ENCODE data around the gene CDK4. TPM values are rescaled to one million over a fixed set of nuclear protein-coding genes. Genes with fewer than 3 reads are reported as not detected.

Gene CDK4
- total and polyA plus RNA-seq, 2 donors from 2014 or later, result 69.1 to 118 TPM

- Histone ChIP-seq H3K27me3 (ENCODE audit: control insufficient read depth, insufficient read depth, low read length) (peaks cover 31% of the 10 kb centered on the region), H3K27ac (ENCODE audit: low read depth in 2 of 2, low read length in 2 of 2) (no peak overlapping the region), H3K9me3 (ENCODE audit: control insufficient read depth in 2 of 3, insufficient read depth in 1 of 3, low read length in 3 of 3) (no peaks in the 10 kb centered on the region), H3K9ac (ENCODE audit: low read length in 3 of 3) (no peak overlapping the region), H3K4me3 (ENCODE audit: low read length in 3 of 3) (no peak overlapping the region), H3K36me3 (ENCODE audit: control insufficient read depth in 2 of 3, insufficient read depth in 3 of 3, low read length in 3 of 3) (no peaks in the 10 kb centered on the region), H3K4me1 (ENCODE audit: control insufficient read depth in 2 of 3, insufficient read depth in 2 of 3, low read depth in 1 of 3, low read length in 3 of 3) (peaks cover 0 to 14% (median 2%) of the 10 kb centered on the region in 3 donors)
- intact Hi-C loops (cut with DNase I), result no loop called here
- DNase-seq (peak in 1 of 5 donors; percentile 13), FAIRE-seq (no peak)
- TF ChIP-seq CTCF (IDR thresholded peaks at IDR 0.05; ENCODE audit: borderline replicate concordance, extremely low read depth, insufficient read depth), result no peak
Measured at GRCh38 chr12:57731411-57732080, 20.6 kb downstream of the CDK4 start.

GRCh38 chr12:57730336-57731067 is 21.6 kb downstream of the CDK4 start:
- H3K4me3 ChIP-seq (ENCODE audit: low read length in 3 of 3), result no peak overlapping the region
- TF ChIP-seq CTCF (IDR thresholded peaks at IDR 0.05; ENCODE audit: borderline replicate concordance, extremely low read depth, insufficient read depth), result no peak
- intact Hi-C loops (cut with DNase I), result no loop called here
- peaks cover 26% of the 10 kb centered on the region for H3K27me3 ChIP-seq (ENCODE audit: control insufficient read depth, insufficient read depth, low read length)
- no peak overlapping the region for H3K27ac ChIP-seq (ENCODE audit: low read depth in 2 of 2, low read length in 2 of 2)
- H3K9ac ChIP-seq (ENCODE audit: low read length in 3 of 3), result no peak overlapping the region
- FAIRE-seq (no peak), DNase-seq (peak in 1 of 5 donors; percentile 26)
- no peaks in the 10 kb centered on the region for H3K9me3 ChIP-seq (ENCODE audit: control insufficient read depth in 2 of 3, insufficient read depth in 1 of 3, low read length in 3 of 3)
- H3K4me1 ChIP-seq (ENCODE audit: control insufficient read depth in 2 of 3, insufficient read depth in 2 of 3, low read depth in 1 of 3, low read length in 3 of 3), result peaks cover 0 to 12% (median 0%) of the 10 kb centered on the region in 3 donors
- no peaks in the 10 kb centered on the region for H3K36me3 ChIP-seq (ENCODE audit: control insufficient read depth in 2 of 3, insufficient read depth in 3 of 3, low read length in 3 of 3)

GRCh38 chr12:57729321-57729844 is 22.7 kb downstream of the CDK4 start:
- no peak overlapping the region for H3K9ac ChIP-seq (ENCODE audit: low read length in 3 of 3)
- intact Hi-C loops (cut with DNase I), result no loop called here
- H3K27me3 ChIP-seq (ENCODE audit: control insufficient read depth, insufficient read depth, low read length), result peaks cover 14% of the 10 kb centered on the region
- H3K27ac ChIP-seq (ENCODE audit: low read depth in 2 of 2, low read length in 2 of 2), result no peak overlapping the region
- no peaks in the 10 kb centered on the region for H3K36me3 ChIP-seq (ENCODE audit: control insufficient read depth in 2 of 3, insufficient read depth in 3 of 3, low read length in 3 of 3)
- peaks cover 0 to 12% (median 0%) of the 10 kb centered on the region in 3 donors for H3K4me1 ChIP-seq (ENCODE audit: control insufficient read depth in 2 of 3, insufficient read depth in 2 of 3, low read depth in 1 of 3, low read length in 3 of 3)
- TF ChIP-seq CTCF (IDR thresholded peaks at IDR 0.05; ENCODE audit: borderline replicate concordance, extremely low read depth, insufficient read depth), result no peak
- DNase-seq, result peak in 1 of 5 donors; percentile 16
- no peak overlapping the region for H3K4me3 ChIP-seq (ENCODE audit: low read length in 3 of 3)
- FAIRE-seq, result no peak
- no peaks in the 10 kb centered on the region for H3K9me3 ChIP-seq (ENCODE audit: control insufficient read depth in 2 of 3, insufficient read depth in 1 of 3, low read length in 3 of 3)
